ENCODE data around the gene MYO16. TPM values are rescaled to one million over a fixed set of nuclear protein-coding genes. Genes with fewer than 3 reads are reported as not detected.

The MYO16 gene
- total and polyA plus RNA-seq, 2 of the 4 experiments (the other 2 are of a cell fraction): under 0.01 to 0.03 TPM

DNA sequence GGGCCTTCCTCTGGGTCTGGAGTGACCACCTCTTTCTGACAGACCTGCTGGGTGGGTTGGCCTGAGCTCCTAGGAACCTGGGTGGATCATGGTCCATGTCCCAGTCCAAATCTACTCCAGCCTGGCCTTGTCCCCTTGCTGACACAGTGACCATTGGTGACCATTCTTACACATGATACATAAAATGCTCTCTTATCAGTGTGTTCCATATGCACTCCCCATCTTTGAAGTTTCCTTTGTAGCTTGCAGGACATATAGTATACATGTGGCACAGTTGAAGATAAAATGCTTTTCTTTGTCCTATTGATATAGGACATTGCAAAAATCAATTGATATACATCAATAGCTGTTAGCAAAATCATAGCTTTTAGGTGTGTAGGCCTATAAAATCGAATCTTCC, 291.8 kb downstream of the MYO16 start:
- H2BK20ac ChIP-seq (ENCODE audit: low read depth, low read length): no peak overlapping the region
- WGBS, 2 experiments (ENCODE audit: extremely low coverage in 2 of 2, insufficient read length in 1 of 2): no CpG with 5 or more reads among the region's 1 CpG

More for the DNA sequence above, 291.8 kb downstream of the MYO16 start:
- in situ Hi-C loops (cut with MboI; ENCODE audit: low sequenced_read_pairs): no loop called here
- Histone ChIP-seq H3K4ac (ENCODE audit: low read depth, low read length) (no peak overlapping the region), H2BK15ac (ENCODE audit: low read depth, low read length) (no peak overlapping the region), H2BK120ac (ENCODE audit: low read depth, low read length) (no peak overlapping the region), H3K9ac (ENCODE audit: low read depth, low read length) (no peak overlapping the region), H2AFZ (replicated peaks; ENCODE audit: low read length, poor library complexity) (no peak overlapping the region), H3K79me1 (ENCODE audit: low read depth in 1 of 2, low read length in 2 of 2) (no peaks in the 10 kb centered on the region), H4K91ac (ENCODE audit: insufficient read depth, low read depth, low read length) (no peak overlapping the region), H3K4me2 (ENCODE audit: low read depth, low read length) (no peak overlapping the region), H2AK9ac (replicated peaks; ENCODE audit: low read depth, low read length, poor library complexity) (no peak overlapping the region), H3K18ac (ENCODE audit: low read depth, low read length) (no peak overlapping the region), H3K9me1 (ENCODE audit: insufficient read depth, low read length) (peaks cover 5% of the 10 kb centered on the region; the same call in 1 of the 2 replicates), H3K36me3 (ENCODE audit: control insufficient read depth, insufficient read depth, low read length) (no peaks in the 10 kb centered on the region), H4K5ac (ENCODE audit: low read depth, low read length) (no peak overlapping the region), H3K27me3 (ENCODE audit: control insufficient read depth, insufficient read depth, low read length) (no peaks in the 10 kb centered on the region), H3K4me1 (ENCODE audit: control insufficient read depth, insufficient read depth, low read length) (peaks cover 5% of the 10 kb centered on the region), H3K56ac (ENCODE audit: extremely low read depth, insufficient read depth, low read length) (no peak overlapping the region), H4K8ac (ENCODE audit: low read depth in 2 of 2, low read length in 2 of 2) (no peak overlapping the region), H2BK5ac (ENCODE audit: low read depth, low read length, poor library complexity, severe bottlenecking) (no peak overlapping the region), H3K14ac (replicated peaks; ENCODE audit: low read depth, low read length) (no peak overlapping the region), H2AK5ac (ENCODE audit: low read depth, low read length) (no peak overlapping the region), H3K9me3 (ENCODE audit: control insufficient read depth, insufficient read depth, low read length) (no peaks in the 10 kb centered on the region), H3K4me3 (ENCODE audit: insufficient read depth, low read depth, low read length) (no peak overlapping the region), H3K27ac (ENCODE audit: insufficient read depth, low read length) (no peak overlapping the region), H3K23ac (ENCODE audit: low read depth, low read length) (no peak overlapping the region), H4K20me1 (ENCODE audit: insufficient read depth, low read length) (no peaks in the 10 kb centered on the region)
- BruUV-seq (replicated peaks): no TSS peak
- no peak for DNase-seq
- ChIA-PET POLR2A (ENCODE audit: unreplicated experiment) (no interaction called here), CTCF (no interaction called here)
- dilution Hi-C loops (cut with HindIII; ENCODE audit: low sequenced_read_pairs, unreplicated experiment): no loop called here
- TF ChIP-seq FOS (IDR thresholded peaks at IDR 0.05; ENCODE audit: low read depth, low read length) (no peak), BHLHE40 (IDR thresholded peaks at IDR 0.05; ENCODE audit: low read depth, low read length) (no peak), MAFK (IDR thresholded peaks at IDR 0.05; ENCODE audit: low read depth, low read length) (no peak), RAD21 (IDR thresholded peaks at IDR 0.05; ENCODE audit: low read length) (no peak), CHD1 (IDR thresholded peaks at IDR 0.05; ENCODE audit: low read depth, low read length) (no peak), MXI1 (IDR thresholded peaks at IDR 0.05; ENCODE audit: borderline replicate concordance, low read depth, low read length) (no peak), RCOR1 (IDR thresholded peaks at IDR 0.05; ENCODE audit: insufficient replicate concordance, low read length) (no peak), NFE2L2 (IDR thresholded peaks at IDR 0.05; ENCODE audit: low read depth, low read length) (no peak), MAZ (IDR thresholded peaks at IDR 0.05; ENCODE audit: borderline replicate concordance, low read depth, low read length) (no peak), POLR2A (IDR thresholded peaks at IDR 0.05; ENCODE audit: low read depth, low read length) (no peak), RFX5 (IDR thresholded peaks at IDR 0.05; ENCODE audit: low read depth, low read length) (no peak), CEBPB (IDR thresholded peaks at IDR 0.05; ENCODE audit: low read depth, low read length) (no peak)
- TF ChIP-seq, protein P1, sequence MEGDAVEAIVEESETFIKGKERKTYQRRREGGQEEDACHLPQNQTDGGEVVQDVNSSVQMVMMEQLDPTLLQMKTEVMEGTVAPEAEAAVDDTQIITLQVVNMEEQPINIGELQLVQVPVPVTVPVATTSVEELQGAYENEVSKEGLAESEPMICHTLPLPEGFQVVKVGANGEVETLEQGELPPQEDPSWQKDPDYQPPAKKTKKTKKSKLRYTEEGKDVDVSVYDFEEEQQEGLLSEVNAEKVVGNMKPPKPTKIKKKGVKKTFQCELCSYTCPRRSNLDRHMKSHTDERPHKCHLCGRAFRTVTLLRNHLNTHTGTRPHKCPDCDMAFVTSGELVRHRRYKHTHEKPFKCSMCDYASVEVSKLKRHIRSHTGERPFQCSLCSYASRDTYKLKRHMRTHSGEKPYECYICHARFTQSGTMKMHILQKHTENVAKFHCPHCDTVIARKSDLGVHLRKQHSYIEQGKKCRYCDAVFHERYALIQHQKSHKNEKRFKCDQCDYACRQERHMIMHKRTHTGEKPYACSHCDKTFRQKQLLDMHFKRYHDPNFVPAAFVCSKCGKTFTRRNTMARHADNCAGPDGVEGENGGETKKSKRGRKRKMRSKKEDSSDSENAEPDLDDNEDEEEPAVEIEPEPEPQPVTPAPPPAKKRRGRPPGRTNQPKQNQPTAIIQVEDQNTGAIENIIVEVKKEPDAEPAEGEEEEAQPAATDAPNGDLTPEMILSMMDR (conservative IDR thresholded peaks at IDR 0.05; ENCODE audit: low read depth, low read length): no peak
- TF ChIP-seq, protein P2, sequence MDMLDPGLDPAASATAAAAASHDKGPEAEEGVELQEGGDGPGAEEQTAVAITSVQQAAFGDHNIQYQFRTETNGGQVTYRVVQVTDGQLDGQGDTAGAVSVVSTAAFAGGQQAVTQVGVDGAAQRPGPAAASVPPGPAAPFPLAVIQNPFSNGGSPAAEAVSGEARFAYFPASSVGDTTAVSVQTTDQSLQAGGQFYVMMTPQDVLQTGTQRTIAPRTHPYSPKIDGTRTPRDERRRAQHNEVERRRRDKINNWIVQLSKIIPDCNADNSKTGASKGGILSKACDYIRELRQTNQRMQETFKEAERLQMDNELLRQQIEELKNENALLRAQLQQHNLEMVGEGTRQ (IDR thresholded peaks at IDR 0.05; ENCODE audit: low read depth, low read length): no peak
- TF ChIP-seq, protein P3, sequence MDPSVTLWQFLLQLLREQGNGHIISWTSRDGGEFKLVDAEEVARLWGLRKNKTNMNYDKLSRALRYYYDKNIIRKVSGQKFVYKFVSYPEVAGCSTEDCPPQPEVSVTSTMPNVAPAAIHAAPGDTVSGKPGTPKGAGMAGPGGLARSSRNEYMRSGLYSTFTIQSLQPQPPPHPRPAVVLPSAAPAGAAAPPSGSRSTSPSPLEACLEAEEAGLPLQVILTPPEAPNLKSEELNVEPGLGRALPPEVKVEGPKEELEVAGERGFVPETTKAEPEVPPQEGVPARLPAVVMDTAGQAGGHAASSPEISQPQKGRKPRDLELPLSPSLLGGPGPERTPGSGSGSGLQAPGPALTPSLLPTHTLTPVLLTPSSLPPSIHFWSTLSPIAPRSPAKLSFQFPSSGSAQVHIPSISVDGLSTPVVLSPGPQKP (IDR thresholded peaks at IDR 0.05; ENCODE audit: borderline replicate concordance, low read depth, low read length): no peak
- no peak for ATAC-seq (ENCODE audit: low read depth)
- intact Hi-C loops (cut with micrococcal nuclease): no loop called here
